Heart left ventricle (tissue), 13 donors: ENCODE data around the gene SND1.

Experiments used
- CTCF ChIP-seq, 12 donors: fragments of 200-600 bp; sonication (generic) in 4 of 12; IDR thresholded peaks; one replicate each; pipeline versions ENCODE4 v1.5.0 to v1.8.0; 2018 to 2022; ENCODE audit warnings: antibody characterized with exemption in 12 of 12, mild to moderate bottlenecking in 5 of 12
- POLR2A ChIP-seq, 2 donors: fragments of 450-650 bp; IDR thresholded peaks; one replicate each; pipeline ENCODE4 v1.6.1; 2017; ENCODE audit warnings: antibody characterized with exemption in 2 of 2, mild to moderate bottlenecking in 2 of 2, moderate library complexity in 2 of 2
- donor health status: ischemic (EF 13 %, LVEDD 7.1; RV severe dilation, severe dysfunction).
- donor health status: DM: no; HTN: yes; CAD: no.
- donor health status: DM: no; HTN: no; CAD: no.
- donor health status: ischemic (EF 25% LVEDD 6.9; RV normal size, moderate dysfunction).
- donor health status: ischemic (EF 25% LVEDD 5.7; RV mildly dilated, moderate dysfunction).
- donor health status: ischemic (EF 35%, LVEDD 5.7; RV mildly dilated, moderate dysfunction).
- donor health status: nonischemic (EF 11% LVEDD 7.7; RV severe dilation, severe dysfunction).
- donor health status: DM: yes; HTN: yes; CAD: no.
- donor health status: PGD.
- donor health status: ischemic (EF 29% LVEDD 5.4; RV normal size, mild dysfunction).
- donor health status: nonischemic (EF 23%, LVEDD 6.1; RV moderate dilation, normal function).

- TF ChIP-seq POLR2A (IDR thresholded peaks at IDR 0.05) (no peak), CTCF (IDR thresholded peaks at IDR 0.05) (no peak)
These were observed 268.9 kb downstream of the SND1 start for GRCh38 chr7:127920787-127921438.
